Effector CD8-positive, alpha-beta T cell (primary cell): Measurements from ENCODE around the gene FAM43B.
A peak's percentile ranks its signal among the peaks of the same experiment; 100 is the strongest.
"Not testable (repeated sequence)": the region's sequence is repeated elsewhere in the genome, so short reads cannot be mapped to it uniquely, and the experiment has no call there.

Experiments
- DNase-seq: peaks from one replicate; lab custom pipeline; 2025; lab: John Stamatoyannopoulos, UW
- total RNA-seq, 4 experiments: gene quantifications; one replicate each; lab custom pipeline; 2026; lab: John Stamatoyannopoulos, UW

The FAM43B gene, protein sequence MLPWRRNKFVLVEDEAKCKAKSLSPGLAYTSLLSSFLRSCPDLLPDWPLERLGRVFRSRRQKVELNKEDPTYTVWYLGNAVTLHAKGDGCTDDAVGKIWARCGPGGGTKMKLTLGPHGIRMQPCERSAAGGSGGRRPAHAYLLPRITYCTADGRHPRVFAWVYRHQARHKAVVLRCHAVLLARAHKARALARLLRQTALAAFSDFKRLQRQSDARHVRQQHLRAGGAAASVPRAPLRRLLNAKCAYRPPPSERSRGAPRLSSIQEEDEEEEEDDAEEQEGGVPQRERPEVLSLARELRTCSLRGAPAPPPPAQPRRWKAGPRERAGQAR
- total RNA-seq, result 0 to 0.18 (median 0.04) reads per million in 4 experiments

DNA sequence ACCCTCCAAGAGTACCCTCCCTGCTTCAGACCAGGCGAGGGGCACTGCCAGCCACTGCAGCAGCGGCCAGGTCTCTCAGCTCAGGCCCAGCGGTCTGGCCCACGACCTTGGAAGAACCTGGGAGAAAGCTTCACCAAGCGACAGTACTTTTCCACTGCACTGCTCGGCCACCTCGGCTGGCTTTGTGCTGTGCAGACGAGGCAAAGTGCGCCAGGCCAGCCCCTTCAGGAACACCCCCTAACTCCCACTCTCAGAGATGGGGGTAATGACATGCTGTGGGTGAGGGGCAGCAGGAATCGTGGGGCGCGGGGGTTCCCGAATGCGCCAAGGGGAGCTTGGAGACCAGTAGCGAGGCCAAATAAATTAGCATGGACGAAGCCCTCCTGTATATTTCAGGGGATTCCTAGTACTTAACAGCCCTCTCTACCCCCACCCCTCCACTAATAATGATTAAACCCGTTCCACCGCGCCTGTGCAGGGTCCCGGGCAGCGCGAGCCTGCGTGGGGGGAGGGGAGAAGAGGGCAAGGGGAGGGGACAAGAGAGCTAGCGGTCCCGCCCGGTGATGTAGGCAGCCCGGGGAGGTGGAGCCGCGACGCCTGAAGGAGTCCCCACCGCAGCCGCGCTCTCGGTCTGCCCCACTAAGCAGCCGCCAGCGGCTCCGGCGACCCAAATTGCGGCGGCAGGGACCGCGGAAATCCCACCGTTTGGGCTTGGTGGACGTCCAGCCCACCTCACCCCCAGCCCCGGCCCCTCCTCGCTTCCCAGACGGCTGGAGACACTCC lies at the start of gene FAM43B:
Gene FAM43B, plus strand, starts transcription at position 629 of the 783 bp plus-strand sequence. CDS start 401 bp downstream, outside the sequence.
- DNase-seq, result no peak

DNA sequence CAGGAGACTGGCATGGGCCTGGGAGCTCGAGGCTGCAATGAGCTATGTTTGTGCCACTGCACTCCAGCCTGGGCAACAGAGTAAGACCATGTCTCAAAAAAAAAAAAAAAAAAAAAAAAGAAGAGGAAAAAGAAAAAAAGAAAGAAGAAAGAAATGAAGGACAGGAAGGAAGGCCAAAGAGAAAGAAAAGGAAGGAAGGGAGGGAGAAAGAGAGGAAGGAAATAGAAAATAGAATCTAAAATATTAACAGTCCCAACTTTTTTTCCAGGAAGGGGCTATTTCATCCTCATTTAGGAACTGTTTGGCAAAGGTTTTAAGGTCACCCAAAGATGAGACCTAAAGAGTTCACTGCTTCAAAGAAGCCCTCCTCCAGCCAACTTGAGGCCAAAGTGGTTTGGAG lies 46.9 kb upstream of the FAM43B start:
- DNase-seq, result no peak

DNA sequence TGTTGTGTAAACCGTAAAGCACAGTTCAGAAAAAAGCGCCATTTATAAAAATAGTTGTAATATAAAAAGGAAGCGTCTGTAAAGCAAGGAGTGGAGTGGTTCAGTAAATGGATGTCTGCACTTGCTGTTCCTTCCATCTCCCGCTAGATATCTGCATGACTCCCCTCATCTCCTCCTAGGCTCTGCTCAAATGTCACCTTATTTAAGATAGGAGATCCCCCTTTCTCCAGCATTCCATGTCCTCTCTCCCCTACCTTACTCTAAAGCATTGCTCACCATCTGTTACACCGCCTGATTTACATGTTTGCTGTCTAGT lies 45.2 kb upstream of the FAM43B start:
- no peak for DNase-seq

DNA sequence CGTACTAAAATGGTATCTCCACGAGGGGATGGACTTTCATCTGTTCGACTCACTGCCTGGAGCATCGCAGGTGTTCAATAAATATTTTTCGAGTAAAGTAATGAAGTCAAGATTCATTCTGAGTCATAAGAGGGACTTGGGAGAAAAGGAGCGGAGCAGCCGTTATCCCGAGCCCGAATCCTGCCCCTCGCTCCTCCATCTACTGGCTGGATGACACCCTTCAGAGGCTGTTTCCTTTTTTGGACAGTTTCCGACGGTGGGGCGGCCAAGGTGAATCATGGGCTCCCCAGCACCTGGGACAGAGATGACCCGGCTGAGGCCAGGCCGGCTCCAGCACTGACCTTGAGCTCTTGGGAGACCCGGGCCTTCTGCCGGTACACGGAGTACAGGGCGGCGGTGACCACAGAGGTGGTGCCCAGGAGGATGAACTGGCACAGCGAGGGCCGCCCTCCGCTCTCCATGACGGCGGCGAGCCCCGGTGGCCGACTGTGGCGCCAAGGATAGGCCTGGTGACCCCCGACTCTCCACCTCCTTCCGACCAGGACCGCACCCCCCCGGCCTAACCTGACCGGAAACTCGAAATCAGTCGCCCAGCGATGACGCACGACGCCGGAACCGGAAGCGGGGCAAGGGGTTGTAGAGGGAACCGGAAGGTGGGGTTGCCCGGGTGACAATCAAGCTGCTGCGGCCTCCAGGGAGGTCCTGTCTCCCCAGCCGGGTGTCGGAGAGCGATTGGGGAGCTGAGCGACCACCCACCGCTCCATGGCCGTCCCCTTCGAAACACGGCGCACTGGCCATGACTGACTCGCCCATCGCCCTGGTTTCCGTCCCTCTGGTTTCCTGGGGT lies 44.6 kb upstream of the FAM43B start, which contains the start of gene MUL1:
Gene MUL1, minus strand, starts transcription at position 588 of the 847 bp plus-strand sequence. Its CDS starts 127 bp downstream, at position 461.
- DNase-seq, result peak; percentile 84

DNA sequence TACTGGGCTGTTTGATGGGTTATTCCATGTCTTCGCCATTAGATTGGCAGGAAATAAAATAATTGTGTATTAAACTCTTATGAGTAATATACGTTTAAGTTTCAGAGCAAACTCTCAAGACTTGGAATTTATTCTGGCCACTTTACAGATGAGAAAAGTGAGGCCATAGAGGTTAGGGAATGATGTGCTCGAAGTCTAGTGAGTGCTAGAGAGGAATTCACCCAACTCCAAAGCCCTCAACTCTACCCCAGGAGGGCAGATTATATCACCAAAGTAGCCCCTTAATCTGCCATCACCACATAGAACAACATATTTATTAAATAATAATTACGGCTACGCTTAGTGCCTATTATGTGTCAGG lies 44.0 kb upstream of the FAM43B start:
- DNase-seq, result no peak

DNA sequence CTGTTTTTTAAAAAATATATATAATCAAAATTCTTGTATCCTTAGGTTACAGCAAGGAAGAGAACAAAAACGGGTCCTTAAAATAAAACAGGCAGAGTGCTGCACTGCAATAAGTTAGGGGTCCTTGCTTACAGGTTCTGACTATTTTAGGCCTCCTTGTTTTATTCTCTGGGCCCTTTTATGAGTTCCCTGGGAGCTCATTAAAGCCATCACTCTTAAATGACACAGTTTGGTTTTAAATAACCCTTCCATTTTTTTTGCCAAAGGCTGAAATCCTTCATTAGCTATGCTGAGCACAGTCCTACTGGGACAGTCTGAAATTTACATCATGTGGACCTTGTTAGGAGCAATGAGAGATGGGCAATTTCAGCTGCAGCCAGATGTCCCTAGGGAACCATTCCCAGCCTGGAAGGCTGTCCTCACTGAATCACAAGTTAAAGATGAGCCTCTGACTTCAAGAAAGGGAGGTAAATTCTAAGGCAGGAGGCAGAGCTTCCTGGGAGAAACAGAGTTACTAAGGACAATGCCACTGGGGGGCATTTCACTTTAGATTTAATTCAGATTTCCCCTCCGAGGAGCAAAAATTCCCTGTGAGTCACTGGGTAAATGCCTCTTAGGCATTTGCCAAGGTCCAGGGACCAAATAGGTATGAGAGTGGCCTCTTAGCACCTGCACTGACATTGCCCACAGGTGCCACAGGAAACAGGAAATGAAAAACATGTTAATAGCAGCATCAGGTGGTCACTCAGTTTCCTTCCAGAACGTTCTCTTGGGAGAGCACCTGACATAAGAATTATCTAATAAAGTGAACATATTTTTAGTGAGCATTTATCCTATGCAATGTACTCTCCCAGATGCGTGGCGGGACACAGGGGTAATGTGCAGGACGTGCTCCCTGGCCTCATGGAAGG lies 40.6 kb upstream of the FAM43B start:
- no peak for DNase-seq

DNA sequence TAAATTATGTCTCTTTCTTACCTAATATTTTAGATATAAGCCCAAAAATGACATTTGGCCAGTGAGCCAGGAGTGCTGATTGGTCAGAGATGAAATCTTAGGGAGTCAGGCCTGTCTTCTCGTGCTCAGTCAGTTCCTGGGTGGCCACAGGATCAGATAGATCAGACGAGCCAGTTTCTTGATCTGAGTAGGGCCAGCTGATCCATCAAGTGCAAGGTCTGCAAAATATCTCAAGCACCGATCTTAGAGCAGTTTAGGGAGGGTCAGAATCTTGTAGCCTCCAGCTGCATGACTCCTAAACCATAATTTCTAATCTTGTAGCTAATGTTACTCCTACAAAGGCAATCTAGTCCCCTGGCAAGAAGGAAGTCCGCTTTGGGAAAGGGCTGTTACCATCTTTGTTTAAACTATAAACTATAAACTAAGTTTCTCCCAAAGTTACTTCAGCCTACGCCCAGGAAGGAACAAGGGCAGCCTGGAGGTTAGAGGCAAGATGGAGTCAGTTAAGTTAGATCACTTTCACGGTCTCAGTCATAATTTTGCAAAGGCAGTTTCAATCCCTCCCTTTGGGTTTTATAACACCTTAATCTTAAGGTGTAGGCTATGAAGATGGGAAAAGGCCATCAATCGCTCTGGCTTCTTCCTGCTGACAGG lies 32.6 kb upstream of the FAM43B start:
- DNase-seq, result not testable (repeated sequence)

DNA sequence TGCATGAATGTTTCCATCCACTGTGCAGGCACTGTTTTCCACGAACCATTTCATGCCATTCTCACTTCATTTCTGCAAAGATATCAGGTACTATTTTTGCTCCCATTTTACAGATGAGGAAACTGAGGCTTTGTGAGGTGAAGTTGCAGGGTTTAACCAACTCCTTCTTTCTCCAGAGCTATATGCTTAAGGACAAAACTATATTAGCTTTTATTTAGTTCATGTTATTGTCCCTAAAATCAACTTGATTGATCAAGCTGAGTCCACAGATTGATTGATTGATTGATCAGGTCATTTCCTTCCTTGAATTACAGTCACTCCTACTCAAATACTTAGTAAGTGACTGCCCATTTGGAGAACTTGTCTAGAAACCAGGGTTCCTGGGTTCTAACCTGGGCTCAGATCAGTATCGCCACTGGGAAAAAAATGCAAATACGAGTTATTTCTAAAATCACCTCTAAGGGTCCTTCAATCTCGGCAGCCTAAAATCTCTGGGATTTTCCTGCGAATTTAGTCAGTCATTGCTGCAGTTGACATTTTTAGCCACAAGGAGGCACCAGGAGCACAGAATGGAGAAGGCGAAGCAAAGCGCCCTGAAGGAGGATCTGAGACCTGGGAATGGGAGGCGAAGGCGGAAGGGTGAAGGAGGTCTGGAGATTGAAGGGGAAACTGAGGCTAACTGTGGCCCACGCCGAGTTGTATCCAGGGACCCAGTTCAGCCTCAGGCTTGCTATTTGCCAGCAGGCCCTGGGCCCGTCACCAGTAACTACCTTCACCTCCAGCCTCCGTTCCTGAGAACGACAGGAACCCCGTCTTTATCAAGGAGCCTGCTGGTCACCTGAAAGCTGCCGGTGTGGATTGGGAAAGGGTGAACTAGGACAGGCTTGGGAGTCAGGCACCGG lies 30.2 kb upstream of the FAM43B start:
- peak; percentile 57 for DNase-seq

DNA sequence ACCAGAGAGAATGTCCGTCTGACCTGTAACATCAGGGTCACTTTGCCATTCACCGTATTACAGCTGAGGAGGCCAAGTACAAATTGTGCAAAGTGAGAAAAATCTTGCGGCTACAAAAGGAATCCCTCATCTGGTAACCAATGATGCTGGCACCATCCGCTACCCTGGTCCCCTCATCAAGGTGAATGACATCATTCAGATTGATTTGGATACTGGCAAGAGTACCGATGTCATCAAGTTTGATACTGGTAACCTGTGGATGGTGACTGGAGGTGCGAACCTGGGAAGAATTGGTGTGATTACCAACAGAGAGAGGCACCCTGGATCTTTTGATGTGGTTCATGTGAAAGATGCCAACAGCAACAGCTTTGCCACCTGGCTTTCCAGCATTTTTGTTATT lies 26.1 kb upstream of the FAM43B start:
- no peak for DNase-seq

DNA sequence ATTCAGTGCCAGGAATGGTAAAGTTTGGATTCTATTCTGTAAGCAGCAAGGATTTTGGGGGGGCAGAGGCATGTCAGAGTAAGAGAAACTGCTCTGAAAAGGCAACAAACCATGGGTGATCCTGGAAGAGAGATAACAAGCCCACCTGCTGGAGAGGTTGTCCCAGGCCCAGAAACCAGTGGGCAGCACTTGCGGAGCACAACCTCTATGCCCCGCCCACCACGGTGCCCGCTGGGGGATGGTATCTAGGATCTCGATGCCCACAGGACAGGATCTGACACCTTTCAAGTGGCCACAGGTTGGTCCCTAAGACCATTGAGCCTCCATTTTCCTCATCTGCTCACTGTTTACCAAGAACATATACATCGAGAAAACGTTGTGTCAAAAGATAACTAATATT lies 24.2 kb upstream of the FAM43B start:
- DNase-seq, result no peak

DNA sequence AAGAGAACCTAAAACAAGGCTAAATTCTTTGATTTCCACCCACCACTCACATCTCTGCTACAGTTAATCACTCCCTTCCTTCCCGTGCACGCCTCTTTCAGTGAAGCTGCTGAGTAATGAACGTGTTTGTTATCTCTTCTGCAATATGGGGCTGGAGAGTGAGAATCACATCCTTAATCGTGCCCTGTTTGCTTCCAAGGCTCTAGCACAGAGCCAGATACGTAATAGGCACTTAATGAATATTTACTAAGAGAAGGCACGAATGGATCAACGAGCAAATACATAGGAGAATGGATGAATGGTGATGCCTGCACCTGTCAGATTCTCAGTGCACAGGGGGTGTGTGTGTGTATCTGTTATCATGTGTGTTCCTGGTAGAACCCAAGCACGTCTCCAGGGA lies 22.1 kb upstream of the FAM43B start:
- DNase-seq, result no peak

DNA sequence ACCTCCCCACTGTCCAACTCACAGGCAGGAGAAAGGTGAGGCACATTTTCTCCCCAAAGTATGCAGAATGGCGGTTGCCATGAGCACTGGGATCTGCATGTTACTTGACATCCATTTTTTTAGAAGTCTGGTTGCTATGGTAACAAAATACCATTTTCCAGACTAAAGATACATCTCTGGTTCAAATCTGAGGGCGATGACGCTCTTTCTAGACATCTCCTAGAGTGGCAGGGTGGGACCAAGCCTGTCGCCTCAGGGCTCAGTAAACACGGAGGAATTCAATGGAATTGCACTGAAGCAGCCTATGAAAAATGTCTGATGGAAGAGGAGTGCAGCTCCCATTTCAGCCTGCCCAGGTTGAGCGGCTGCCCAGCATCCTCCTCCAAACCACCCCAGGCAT lies 21.5 kb upstream of the FAM43B start:
- no peak for DNase-seq

DNA sequence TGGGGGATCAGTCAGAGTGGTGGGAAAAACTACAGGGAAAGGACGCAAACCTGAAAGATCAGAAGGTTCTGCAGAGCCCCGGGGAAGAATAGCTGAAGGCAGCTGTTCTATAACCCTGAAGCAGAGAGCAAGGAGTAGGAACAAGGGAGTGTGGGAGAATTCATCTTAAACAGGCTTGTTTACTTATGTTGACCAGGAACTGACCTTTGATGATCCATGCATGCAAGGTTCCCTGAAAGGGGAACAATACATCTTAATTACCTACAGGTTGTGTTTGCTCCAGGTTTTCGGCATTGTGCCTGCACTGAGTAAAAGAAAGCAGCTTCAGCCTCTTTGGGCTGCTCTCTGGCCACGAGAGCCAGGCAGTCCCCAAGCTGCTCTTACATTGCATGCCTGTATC lies 18.7 kb upstream of the FAM43B start:
- no peak for DNase-seq

DNA sequence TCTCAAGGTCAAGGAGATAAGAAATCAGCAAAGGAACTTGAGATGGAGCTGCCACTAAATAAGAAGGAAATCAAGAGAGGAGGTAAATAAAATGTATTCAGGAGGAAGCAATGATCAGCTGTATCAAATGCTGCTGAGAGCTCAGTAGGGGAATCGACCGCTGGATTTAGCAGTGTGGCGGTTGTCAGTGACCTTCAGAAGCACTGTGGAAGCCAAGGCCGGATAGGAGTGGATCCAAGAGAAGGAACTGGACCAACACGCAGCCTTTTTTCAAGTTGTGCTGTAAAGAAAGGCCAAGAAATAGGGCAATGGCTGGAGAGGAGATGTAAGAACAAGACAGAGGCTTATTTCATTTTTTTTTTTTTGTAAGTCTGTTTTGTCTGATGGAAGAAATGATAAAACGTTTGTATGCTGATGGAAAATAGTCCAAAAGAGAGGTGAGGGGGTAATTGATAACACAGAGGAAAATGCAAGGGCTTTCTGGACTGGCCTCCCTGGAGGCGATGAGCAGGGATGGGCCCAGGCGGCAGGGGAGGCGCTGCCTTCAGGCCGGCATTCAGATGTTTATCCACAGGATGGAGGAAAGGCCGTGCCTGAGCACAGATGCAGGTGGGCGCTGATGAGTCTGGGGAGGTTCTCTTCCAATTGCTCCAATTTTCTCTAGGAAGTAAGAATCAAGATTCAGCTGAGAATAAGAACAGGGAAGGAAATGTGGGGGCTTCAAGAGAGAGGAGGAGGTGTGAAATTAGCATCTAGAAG lies 17.5 kb upstream of the FAM43B start:
- no peak for DNase-seq

DNA sequence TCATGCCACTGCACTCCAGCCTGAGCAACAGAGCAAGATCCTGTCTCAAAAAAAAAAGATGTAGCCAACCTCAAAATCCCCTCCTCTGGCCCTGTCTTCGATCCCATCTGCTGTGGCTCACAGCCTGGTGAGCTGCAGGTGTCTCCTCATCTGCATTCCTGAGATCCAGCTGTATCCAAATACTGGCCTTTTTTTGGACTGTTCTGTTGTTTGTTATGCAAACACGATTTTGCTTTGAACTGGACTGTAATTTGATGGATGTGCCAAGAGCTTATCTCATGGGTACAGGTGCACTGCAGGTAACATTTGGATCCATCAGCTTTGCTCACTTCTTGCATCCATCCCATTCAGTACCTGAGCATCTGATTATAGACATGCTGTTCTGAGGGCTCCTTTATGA lies 14.1 kb upstream of the FAM43B start:
- no peak for DNase-seq

DNA sequence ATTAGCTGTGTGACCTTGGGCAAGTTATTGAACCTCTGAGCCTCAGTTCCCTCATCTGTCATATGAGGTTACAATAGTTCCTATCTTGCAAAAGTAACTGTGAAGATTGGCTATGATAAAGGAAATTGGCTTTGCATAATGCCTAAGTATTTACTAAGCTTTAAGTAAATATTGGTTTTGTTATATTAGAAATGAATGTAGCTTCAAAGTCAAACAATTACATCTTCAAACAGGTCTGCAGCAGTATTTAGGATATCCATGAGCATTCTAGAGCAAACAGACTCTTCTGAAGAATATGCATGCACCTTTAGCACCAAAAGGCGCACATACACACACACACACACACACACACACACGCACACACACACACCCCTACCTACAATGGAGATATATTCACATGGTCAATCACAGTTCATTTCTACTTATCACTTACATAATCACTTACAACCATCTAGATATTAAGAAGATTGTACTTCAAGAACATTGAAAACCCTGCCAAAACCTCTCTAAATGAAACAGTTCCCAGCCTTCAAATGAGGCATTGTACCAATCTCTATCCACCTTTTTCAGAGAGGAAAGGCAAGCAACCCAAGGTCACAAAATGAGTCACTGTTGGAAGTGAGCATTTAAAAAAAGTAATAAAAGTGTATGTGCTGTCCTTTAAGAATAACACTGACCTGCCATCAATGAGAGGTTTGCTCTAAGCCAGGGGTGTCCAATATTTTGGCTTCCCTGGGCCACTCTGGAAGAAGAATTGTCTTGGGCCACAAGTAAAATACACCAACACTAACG lies 13.4 kb upstream of the FAM43B start:
- no peak for DNase-seq

DNA sequence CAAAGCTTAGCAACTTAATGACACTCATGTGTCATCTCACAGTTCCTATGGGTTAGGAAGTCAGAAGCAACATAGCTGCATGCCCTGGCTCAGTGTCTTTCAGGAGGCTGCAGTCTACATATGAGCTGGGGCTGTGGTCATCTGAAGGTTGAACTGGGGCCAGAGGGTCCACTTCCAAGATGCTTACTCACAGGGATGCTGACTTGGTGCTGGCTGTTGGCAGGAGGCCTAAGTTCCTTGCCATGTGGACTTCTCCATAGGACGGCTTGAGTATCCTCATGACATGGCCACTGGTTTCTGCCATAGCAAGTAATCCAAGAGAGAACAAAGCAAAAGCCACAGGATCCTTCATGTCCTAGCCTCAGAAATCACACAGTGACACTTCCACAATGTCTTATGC lies 12.1 kb upstream of the FAM43B start:
- DNase-seq, result no peak

DNA sequence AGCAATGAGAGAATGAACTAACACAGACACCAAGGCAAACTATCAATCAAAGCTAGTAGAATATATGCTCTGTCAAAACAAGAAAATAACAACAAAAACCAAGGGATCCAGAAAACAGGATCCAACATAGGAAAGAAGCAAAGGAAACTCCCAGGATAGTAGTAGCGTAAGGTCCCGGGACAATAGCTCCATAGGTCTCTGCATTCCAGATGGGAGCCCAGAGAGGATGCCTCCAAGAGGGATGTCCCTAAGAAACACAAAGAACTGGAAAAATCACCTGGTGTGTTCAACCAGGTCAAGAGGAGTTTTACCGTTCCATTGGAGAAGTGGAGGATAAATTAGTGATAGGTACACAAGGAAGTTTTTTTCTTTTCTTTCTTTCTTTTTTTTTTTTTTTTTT lies 5.7 kb upstream of the FAM43B start:
- DNase-seq, result no peak
